Endodermal cell (in vitro differentiated cells): Measurements from ENCODE around the gene ZNF831. TPM values are rescaled to one million over a fixed set of nuclear protein-coding genes. Genes with fewer than 3 reads are reported as not detected.

ENCODE experiments used
- DNase-seq: peaks from one replicate; pipeline ENCODE4 v3.0.0-alpha.2; 2017
- H3K27ac ChIP-seq: 2 replicates; pipeline ENCODE4 v1.5.1; 2013; ENCODE audit warnings: mild to moderate bottlenecking, low read depth, low read length, moderate library complexity
- H3K27me3 ChIP-seq: 2 replicates; pipeline ENCODE4 v1.6.1; 2013; ENCODE audit warnings: mild to moderate bottlenecking, low read length, moderate library complexity; ENCODE audit not compliant: insufficient read depth, control insufficient read depth, poor library complexity, severe bottlenecking
- H3K36me3 ChIP-seq: 2 replicates; pipeline ENCODE4 v1.7.0; 2013; ENCODE audit warnings: mild to moderate bottlenecking, low read length, moderate library complexity; ENCODE audit not compliant: control insufficient read depth, insufficient read depth
- H3K4me1 ChIP-seq: one replicate; pipeline ENCODE4 v1.7.0; 2013; ENCODE audit warnings: low read length; ENCODE audit not compliant: control insufficient read depth, insufficient read depth
- H3K4me3 ChIP-seq: 2 replicates; pipeline ENCODE4 v1.5.1; 2013; ENCODE audit warnings: mild to moderate bottlenecking, low read length, moderate library complexity
- H3K9ac ChIP-seq: 2 replicates; pipeline ENCODE4 v1.6.1; 2013; ENCODE audit warnings: mild to moderate bottlenecking, low read length, moderate library complexity; ENCODE audit not compliant: poor library complexity, severe bottlenecking; ENCODE audit errors: extremely low read depth
- H3K9me3 ChIP-seq: 2 replicates; pipeline ENCODE4 v1.6.1; 2013; ENCODE audit warnings: mild to moderate bottlenecking, low read length, moderate library complexity; ENCODE audit not compliant: control insufficient read depth
- H3K27ac Mint-ChIP-seq: 2 replicates; pipeline ENCODE4 v1.8.0; 2020; ENCODE audit warnings: mixed read lengths
- H3K27me3 Mint-ChIP-seq: 2 replicates; pipeline ENCODE4 v1.8.0; 2021; ENCODE audit warnings: mild to moderate bottlenecking, mixed read lengths; ENCODE audit not compliant: insufficient read depth
- H3K36me3 Mint-ChIP-seq: 2 replicates; pipeline ENCODE4 v1.8.0; 2020; ENCODE audit warnings: low read depth, mixed read lengths
- H3K4me1 Mint-ChIP-seq: 2 replicates; pipeline ENCODE4 v1.8.0; 2020; ENCODE audit warnings: mixed read lengths
- H3K4me3 Mint-ChIP-seq: 2 replicates; pipeline ENCODE4 v1.8.0; 2020; ENCODE audit warnings: mild to moderate bottlenecking, moderate library complexity, mixed read lengths
- H3K9me3 Mint-ChIP-seq: 2 replicates; pipeline ENCODE4 v1.8.0; 2020; ENCODE audit warnings: mild to moderate bottlenecking, mixed read lengths
- WGBS, 2 experiments: methylation state at CpG; one replicate each; pipeline versions ENCODE4 v1.1.5 to v1.1.7; 2013; ENCODE audit warnings: missing lambda C conversion rate in 2 of 2, mixed read lengths in 1 of 2; ENCODE audit not compliant: insufficient coverage in 1 of 2, insufficient read length in 1 of 2; 5-methylcytosine and 5-hydroxymethylcytosine counted together
- total RNA-seq, 2 donors: library from RNA; stranded (reverse); fragmentation: NEBNext Ultra II Directional in 1 of 2; extraction: Animal tissue kit (Norgen Biotek cat#: 25700) in 1 of 2; gene quantifications; 2 replicates in 1 of 2; 3 replicates in 1 of 2; pipeline ENCODE4 v1.2.1, GENCODE V29; 2021
- TF ChIP-seq, protein P1 (sequence below): fragments of 200-600 bp; sonication (generic); conservative IDR thresholded peaks from 2 replicates; pipeline ENCODE4 v1.5.0; 2021; ENCODE audit warnings: antibody characterized with exemption, mild to moderate bottlenecking

The ZNF831 gene
- total RNA-seq, 2 donors from 2014 or later: not detected

DNA sequence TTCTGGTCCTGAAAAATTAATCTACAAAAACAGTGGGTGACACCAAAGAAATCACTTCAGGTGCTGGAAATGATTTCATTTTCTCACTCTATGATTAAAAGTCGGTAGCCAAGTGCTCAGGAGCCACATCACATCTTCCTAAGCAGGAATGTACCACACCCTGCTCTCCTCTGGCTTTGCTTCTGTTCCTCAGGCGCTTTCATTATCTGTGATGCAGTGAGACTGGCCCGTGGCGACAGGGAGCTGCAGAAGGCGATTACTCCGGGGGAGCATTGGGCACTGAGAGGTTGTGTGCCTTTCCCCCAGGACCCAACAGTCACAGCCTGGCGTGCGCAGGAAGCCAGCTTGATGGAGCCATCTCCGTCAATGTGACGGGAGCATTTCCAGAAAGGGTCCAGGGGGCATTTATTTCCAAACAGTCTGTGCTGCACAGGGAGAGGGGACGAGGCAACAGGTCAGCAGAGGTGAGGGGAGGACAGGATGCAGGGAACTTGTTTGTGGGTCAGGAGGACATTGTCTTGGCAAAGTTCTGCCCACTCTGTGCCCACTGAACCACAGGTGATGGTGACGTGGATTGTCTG lies 5.6 kb upstream of the ZNF831 start:
- peaks cover 2% of the 10 kb centered on the region for H3K27me3 Mint-ChIP-seq
- peaks cover 6% of the 10 kb centered on the region for H3K4me1 Mint-ChIP-seq
- H3K9me3 Mint-ChIP-seq: no peaks in the 10 kb centered on the region
- Histone ChIP-seq H3K36me3 (no peaks in the 10 kb centered on the region), H3K9me3 (no peaks in the 10 kb centered on the region), H3K27ac (no peak overlapping the region), H3K27me3 (no peaks in the 10 kb centered on the region), H3K9ac (no peak overlapping the region), H3K4me3 (no peak overlapping the region), H3K4me1 (no peaks in the 10 kb centered on the region)
- H3K36me3 Mint-ChIP-seq: no peaks in the 10 kb centered on the region
- DNase-seq: no peak
- TF ChIP-seq, protein P1, sequence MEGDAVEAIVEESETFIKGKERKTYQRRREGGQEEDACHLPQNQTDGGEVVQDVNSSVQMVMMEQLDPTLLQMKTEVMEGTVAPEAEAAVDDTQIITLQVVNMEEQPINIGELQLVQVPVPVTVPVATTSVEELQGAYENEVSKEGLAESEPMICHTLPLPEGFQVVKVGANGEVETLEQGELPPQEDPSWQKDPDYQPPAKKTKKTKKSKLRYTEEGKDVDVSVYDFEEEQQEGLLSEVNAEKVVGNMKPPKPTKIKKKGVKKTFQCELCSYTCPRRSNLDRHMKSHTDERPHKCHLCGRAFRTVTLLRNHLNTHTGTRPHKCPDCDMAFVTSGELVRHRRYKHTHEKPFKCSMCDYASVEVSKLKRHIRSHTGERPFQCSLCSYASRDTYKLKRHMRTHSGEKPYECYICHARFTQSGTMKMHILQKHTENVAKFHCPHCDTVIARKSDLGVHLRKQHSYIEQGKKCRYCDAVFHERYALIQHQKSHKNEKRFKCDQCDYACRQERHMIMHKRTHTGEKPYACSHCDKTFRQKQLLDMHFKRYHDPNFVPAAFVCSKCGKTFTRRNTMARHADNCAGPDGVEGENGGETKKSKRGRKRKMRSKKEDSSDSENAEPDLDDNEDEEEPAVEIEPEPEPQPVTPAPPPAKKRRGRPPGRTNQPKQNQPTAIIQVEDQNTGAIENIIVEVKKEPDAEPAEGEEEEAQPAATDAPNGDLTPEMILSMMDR: no peak
- H3K4me3 Mint-ChIP-seq: no peak overlapping the region
- 92 to 100% methylated on average over 5 to 12 of the region's 12 CpGs for WGBS, 2 experiments
- no peak overlapping the region for H3K27ac Mint-ChIP-seq

DNA sequence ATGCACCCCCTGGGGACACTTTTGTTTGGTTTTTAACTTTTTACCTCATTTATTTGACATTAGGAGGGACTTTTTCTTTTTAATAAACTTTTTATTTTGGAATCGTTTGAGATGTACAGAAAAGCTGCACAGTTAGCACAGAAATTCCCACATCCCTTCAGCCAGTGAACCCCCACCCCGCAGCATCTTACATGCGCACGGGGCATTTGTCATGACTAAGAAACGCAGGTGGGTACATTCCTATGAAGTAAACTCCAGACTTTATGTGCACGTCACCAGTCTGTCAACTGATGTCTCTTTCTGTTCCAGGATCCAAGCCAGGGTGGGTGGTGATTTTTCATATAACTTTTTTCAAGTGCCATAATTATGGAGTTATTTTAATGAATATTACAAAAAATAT lies 4.9 kb upstream of the ZNF831 start:
- peak; percentile 13 for DNase-seq
- peaks cover 2% of the 10 kb centered on the region for H3K27me3 Mint-ChIP-seq
- no peaks in the 10 kb centered on the region for H3K27me3 ChIP-seq
- H3K4me3 Mint-ChIP-seq: no peak overlapping the region
- no peaks in the 10 kb centered on the region for H3K4me1 ChIP-seq
- H3K27ac Mint-ChIP-seq: no peak overlapping the region
- no peaks in the 10 kb centered on the region for H3K9me3 ChIP-seq
- H3K9ac ChIP-seq: no peak overlapping the region
- peaks cover 6% of the 10 kb centered on the region for H3K4me1 Mint-ChIP-seq
- TF ChIP-seq, protein P1: no peak
- no peaks in the 10 kb centered on the region for H3K36me3 ChIP-seq
- no peaks in the 10 kb centered on the region for H3K36me3 Mint-ChIP-seq
- H3K9me3 Mint-ChIP-seq: no peaks in the 10 kb centered on the region
- no peak overlapping the region for H3K4me3 ChIP-seq
- WGBS, 2 experiments: 84 to 94% methylated on average over 5 to 6 of the region's 6 CpGs
- no peak overlapping the region for H3K27ac ChIP-seq

DNA sequence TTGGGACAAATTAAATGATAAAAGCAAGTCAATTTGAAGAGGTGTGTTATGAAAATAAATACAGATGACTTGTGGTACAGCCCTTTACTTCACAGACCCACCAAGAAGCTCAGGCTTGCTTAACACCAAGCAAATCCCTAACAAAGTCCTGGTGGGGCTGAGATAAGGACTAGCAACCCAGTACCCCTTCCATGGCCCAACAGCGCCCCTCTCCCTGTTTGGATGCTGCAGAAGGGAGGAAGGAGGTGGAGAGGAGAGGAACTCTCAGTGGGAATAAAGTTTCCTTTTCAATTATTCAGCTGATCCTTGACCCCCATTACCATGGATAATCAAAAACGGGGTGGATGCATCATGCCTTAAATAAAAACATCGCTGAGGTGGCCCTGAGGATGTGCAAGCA lies 4.5 kb upstream of the ZNF831 start:
- H3K4me3 Mint-ChIP-seq: no peak overlapping the region
- peaks cover 2% of the 10 kb centered on the region for H3K27me3 Mint-ChIP-seq
- no peaks in the 10 kb centered on the region for H3K9me3 Mint-ChIP-seq
- Histone ChIP-seq H3K27ac (no peak overlapping the region), H3K4me1 (no peaks in the 10 kb centered on the region), H3K9ac (no peak overlapping the region), H3K36me3 (no peaks in the 10 kb centered on the region), H3K9me3 (no peaks in the 10 kb centered on the region), H3K4me3 (no peak overlapping the region), H3K27me3 (no peaks in the 10 kb centered on the region)
- H3K4me1 Mint-ChIP-seq: peaks cover 6% of the 10 kb centered on the region
- no peak overlapping the region for H3K27ac Mint-ChIP-seq
- H3K36me3 Mint-ChIP-seq: no peaks in the 10 kb centered on the region
- TF ChIP-seq, protein P1: peak; percentile 70
- DNase-seq: peak; percentile 81
- 76 to 100% methylated on average over 1 to 3 of the region's 3 CpGs for WGBS, 2 experiments
